ENCODE data around the gene CHD2.

DNA sequence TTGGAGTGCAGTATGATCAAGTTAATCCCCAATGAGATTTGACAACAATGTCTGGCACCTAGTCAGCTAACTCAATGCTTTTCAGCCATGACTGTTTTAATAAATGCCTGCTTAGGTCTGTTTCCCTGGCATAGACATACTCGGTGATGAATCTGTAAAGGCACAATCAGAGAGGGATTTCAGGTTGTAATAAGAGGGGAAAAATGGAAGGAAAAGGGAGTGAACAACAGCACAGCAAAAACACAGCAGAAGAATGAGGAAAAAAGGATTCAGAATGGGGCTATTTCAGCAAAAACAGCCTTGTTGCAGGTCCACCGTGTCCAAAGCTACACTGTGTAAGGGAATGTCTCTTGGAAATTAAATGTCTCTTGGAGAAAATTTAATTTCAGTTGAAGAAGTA, 19.3 kb upstream of the CHD2 start:
- no peak for TF ChIP-seq EZH2 (IDR thresholded peaks at IDR 0.05; ENCODE audit: insufficient read depth, poor library complexity, severe bottlenecking)
- TF ChIP-seq EZH2phosphoT487 (IDR thresholded peaks at IDR 0.05; ENCODE audit: insufficient read depth, low read depth) = no peak

Data from GM23248 (cell line).